Activated CD4-positive, alpha-beta T cell treated with anti-CD3 and anti-CD28 coated beads for 4 hours (primary cell): ENCODE data around the gene ADPGK.
A peak's percentile ranks its signal among the peaks of the same experiment; 100 is the strongest.
"Not testable (repeated sequence)": the region's sequence is repeated elsewhere in the genome, so short reads cannot be mapped to it uniquely, and the experiment has no call there.

Experiments used
- DNase-seq, 2 donors: peaks; one replicate each; pipeline ENCODE4 v3.0.0-alpha.2; 2020

Gene ADPGK

GRCh38 chr15:72737723-72738122 is 45.8 kb downstream of the ADPGK start:
- DNase-seq: no peak

- DNase-seq: no peak
These were observed 46.5 kb downstream of the ADPGK start for GRCh38 chr15:72737061-72737460.

GRCh38 chr15:72735111-72735510 is 48.4 kb downstream of the ADPGK start:
- no peak for DNase-seq

- no peak for DNase-seq
These were observed 49.4 kb downstream of the ADPGK start for GRCh38 chr15:72733941-72734738.

- DNase-seq: no peak
These were observed 51.0 kb downstream of the ADPGK start for GRCh38 chr15:72732516-72732915.

- no peak for DNase-seq
These were observed 51.5 kb downstream of the ADPGK start for GRCh38 chr15:72732086-72732485.

GRCh38 chr15:72728821-72729220 is 54.7 kb downstream of the ADPGK start:
- DNase-seq: no peak

GRCh38 chr15:72728249-72728648 is 55.3 kb downstream of the ADPGK start:
- DNase-seq: not testable (repeated sequence)

GRCh38 chr15:72727154-72727553 is 56.4 kb downstream of the ADPGK start:
- no peak for DNase-seq

GRCh38 chr15:72725851-72726250 is 57.7 kb downstream of the ADPGK start:
- DNase-seq: not testable (repeated sequence)

- no peak for DNase-seq
These were observed 58.1 kb downstream of the ADPGK start for GRCh38 chr15:72725446-72725845.

GRCh38 chr15:72724028-72724427 is 59.5 kb downstream of the ADPGK start:
- no peak for DNase-seq

GRCh38 chr15:72722071-72722696 is 61.4 kb downstream of the ADPGK start:
- peak; percentile 66 to 72 for DNase-seq

- not testable (repeated sequence) for DNase-seq
These were observed 74.8 kb downstream of the ADPGK start for GRCh38 chr15:72708551-72709303.

- no peak for DNase-seq
These were observed 77.3 kb downstream of the ADPGK start for GRCh38 chr15:72706266-72706665.
